PC-3 (cell line): ENCODE data around the gene C11orf68. TPM values are rescaled to one million over a fixed set of nuclear protein-coding genes. Genes with fewer than 3 reads are reported as not detected.

Source experiments
- ATAC-seq: fragments of 200-7000 bp; cut with Tn5 transposase; 2 replicates; pipeline ENCODE4 v1.9.1; 2020; ENCODE audit warnings: mild to moderate bottlenecking, moderate library complexity
- BruUV-seq: library from RNA; stranded (reverse); fragments of 400-500 nt; replicated peaks from 2 replicates; lab custom pipeline; 2021; lab: Mats Ljungman, UMichigan
- CTCF ChIA-PET: fragments of 300-600 bp; sonication (Branson Sonifier 250); formaldehyde crosslinking; loops from one replicate; lab custom pipeline; 2022; ENCODE audit warnings: antibody characterized with exemption; lab: Charles Lee
- POLR2A ChIA-PET: fragments of 300-600 bp; sonication (Branson Sonifier 250); formaldehyde crosslinking; loops from one replicate; lab custom pipeline; 2022; ENCODE audit warnings: antibody characterized with exemption; ENCODE audit not compliant: unreplicated experiment; lab: Charles Lee
- DNase-seq: peaks from one replicate; pipeline ENCODE4 v3.0.0-alpha.2; 2015
- H2AFZ ChIP-seq: fragments of 300-600 bp; sonication (generic); 2 replicates; pipeline ENCODE4 v1.6.0; 2016; ENCODE audit warnings: antibody characterized with exemption, low read length
- H3F3A ChIP-seq: fragments of 300-600 bp; sonication (generic); one replicate; pipeline ENCODE4 v1.6.0; 2017; ENCODE audit warnings: antibody characterized with exemption, low read length, control low read depth, mild to moderate bottlenecking; ENCODE audit not compliant: unreplicated experiment
- H3K27ac ChIP-seq: fragments of 300-600 bp; sonication (generic); 2 replicates; pipeline ENCODE4 v1.5.1; 2016; ENCODE audit warnings: mild to moderate bottlenecking, low read length
- H3K27me3 ChIP-seq: fragments of 300-600 bp; sonication (generic); 2 replicates; pipeline ENCODE4 v1.6.1; 2016; ENCODE audit warnings: low read length, mixed read lengths
- H3K36me3 ChIP-seq: fragments of 300-600 bp; sonication (generic); 2 replicates; pipeline ENCODE4 v1.6.1; 2016; ENCODE audit warnings: low read depth, mixed run types, low read length, mixed read lengths
- H3K4me1 ChIP-seq: fragments of 300-600 bp; sonication (generic); 2 replicates; pipeline ENCODE4 v1.5.1; 2016; ENCODE audit warnings: low read length; ENCODE audit not compliant: insufficient read depth
- H3K4me2 ChIP-seq: fragments of 300-600 bp; sonication (generic); 2 replicates; pipeline ENCODE4 v1.6.0; 2016; ENCODE audit warnings: low read length
- H3K4me3 ChIP-seq: fragments of 300-600 bp; sonication (generic); 2 replicates; pipeline ENCODE4 v1.5.1; 2016; ENCODE audit warnings: mild to moderate bottlenecking, low read length, mixed read lengths
- H3K79me2 ChIP-seq: fragments of 300-600 bp; sonication (generic); 2 replicates; pipeline ENCODE4 v1.6.1; 2017; ENCODE audit warnings: low read length, mixed read lengths
- H3K9ac ChIP-seq: fragments of 300-600 bp; sonication (generic); 2 replicates; pipeline ENCODE4 v1.6.0; 2016; ENCODE audit warnings: mild to moderate bottlenecking, low read length
- H3K9me2 ChIP-seq: fragments of 300-600 bp; sonication (generic); replicated peaks from 2 replicates; pipeline ENCODE4 v1.6.1; 2016; ENCODE audit warnings: mixed run types, low read length, mixed read lengths
- H3K9me3 ChIP-seq: fragments of 300-600 bp; sonication (generic); 2 replicates; pipeline ENCODE4 v1.6.1; 2016; ENCODE audit warnings: low read length, mixed read lengths
- H4K20me1 ChIP-seq: fragments of 300-600 bp; sonication (generic); 2 replicates; pipeline ENCODE4 v1.6.1; 2016; ENCODE audit warnings: low read length, mixed read lengths
- EZH2 ChIP-seq: fragments of 300-600 bp; sonication (generic); IDR thresholded peaks from one replicate; pipeline ENCODE4 v1.6.1; 2017; ENCODE audit warnings: antibody characterized with exemption, mild to moderate bottlenecking, low read length; ENCODE audit not compliant: unreplicated experiment
- EZH2phosphoT487 ChIP-seq: fragments of 300-600 bp; sonication (generic); IDR thresholded peaks from 2 replicates; pipeline ENCODE4 v1.6.1; 2018; ENCODE audit warnings: mild to moderate bottlenecking, antibody characterized with exemption, low read length, borderline replicate concordance
- intact Hi-C: fragments of 100-400 bp; cut with micrococcal nuclease; formaldehyde crosslinking; loops from 2 replicates; pipeline ENCODE4 v1.9.0; 2023
- total RNA-seq: library from RNA; depleted of rRNA; stranded (reverse); fragments of >200 nt; gene quantifications from 2 replicates; pipeline ENCODE4 v1.2.3, GENCODE V29; 2014
- TF ChIP-seq, protein P1 (sequence below): fragments of 300-600 bp; sonication (generic); conservative IDR thresholded peaks from 2 replicates; pipeline ENCODE4 v1.5.1; 2017; ENCODE audit warnings: antibody characterized with exemption, low read depth, mild to moderate bottlenecking, low read length

Gene C11orf68
- total RNA-seq, 1 experiment from 2014 or later, result 61.3 TPM

DNA sequence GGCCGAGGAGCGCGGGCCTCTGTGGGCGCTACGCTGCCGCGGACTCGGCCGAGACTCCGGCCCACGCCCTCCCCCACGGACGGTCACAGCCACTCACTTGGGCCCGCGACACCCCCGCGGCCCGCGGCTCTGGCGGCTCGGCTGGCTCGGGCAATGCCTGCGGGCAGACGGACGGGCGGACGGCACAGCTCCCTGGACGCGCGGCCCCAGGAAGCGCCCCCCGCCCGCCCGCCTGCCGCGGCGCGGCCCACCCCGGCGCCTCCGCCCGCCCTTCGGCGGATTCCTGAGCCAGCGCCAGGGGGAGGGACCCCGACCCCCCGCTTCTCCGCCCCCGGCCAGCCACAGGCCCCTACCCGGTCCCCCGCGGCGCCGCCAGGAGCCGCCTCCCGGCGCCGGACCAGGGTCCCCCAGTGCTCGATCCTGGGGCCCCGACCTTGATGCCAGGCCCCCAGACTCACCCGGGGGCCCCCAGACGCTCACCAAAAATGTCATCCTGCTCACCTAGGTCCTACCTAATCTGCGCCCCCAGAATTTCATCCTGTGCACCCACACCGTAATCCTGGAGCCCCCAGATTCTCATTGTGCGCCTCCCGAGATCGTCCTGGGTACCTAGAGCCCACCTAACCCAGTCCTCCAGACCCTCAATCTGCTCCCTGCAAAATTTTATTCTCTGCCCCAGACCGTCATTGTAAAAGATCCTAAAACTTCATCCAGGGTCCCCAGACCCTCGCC lies 46.1 kb downstream of the C11orf68 start, which contains the start of gene EFEMP2:
EFEMP2 (minus strand) TSS at position 215 of the 732 bp plus-strand sequence. CDS start 446 bp downstream, outside the sequence.
- H3K36me3 ChIP-seq, result no peaks in the 10 kb centered on the region
- DNase-seq (no peak), ATAC-seq (0 out of 2 replicates have a peak, but pooled peaks have one; percentile 2)
- no peaks in the 10 kb centered on the region for H3K79me2 ChIP-seq
- H3K27me3 ChIP-seq, result no peaks in the 10 kb centered on the region
- intact Hi-C loops, result no loop called here
- BruUV-seq, result no TSS peak
- no peaks in the 10 kb centered on the region for H3K9me3 ChIP-seq
- H3K4me1 ChIP-seq, result peaks cover 6% of the 10 kb centered on the region
- H3K9me2 ChIP-seq, result no peaks in the 10 kb centered on the region
- no peaks in the 10 kb centered on the region for H4K20me1 ChIP-seq
- peak within 1 kb of the TSS; percentile 99 for H3K4me2 ChIP-seq
- CTCF ChIA-PET, result interaction anchor here (1.0 kb wide), 1 partner anchor 13 kb away, joined by 3 read pairs; the partner anchor contains the start of gene MUS81
- H3K27ac ChIP-seq, result no peak within 1 kb of the TSS
- H2AFZ ChIP-seq, result peak within 1 kb of the TSS; percentile 87
- TF ChIP-seq EZH2phosphoT487, result no peak
- TF ChIP-seq, protein P1, sequence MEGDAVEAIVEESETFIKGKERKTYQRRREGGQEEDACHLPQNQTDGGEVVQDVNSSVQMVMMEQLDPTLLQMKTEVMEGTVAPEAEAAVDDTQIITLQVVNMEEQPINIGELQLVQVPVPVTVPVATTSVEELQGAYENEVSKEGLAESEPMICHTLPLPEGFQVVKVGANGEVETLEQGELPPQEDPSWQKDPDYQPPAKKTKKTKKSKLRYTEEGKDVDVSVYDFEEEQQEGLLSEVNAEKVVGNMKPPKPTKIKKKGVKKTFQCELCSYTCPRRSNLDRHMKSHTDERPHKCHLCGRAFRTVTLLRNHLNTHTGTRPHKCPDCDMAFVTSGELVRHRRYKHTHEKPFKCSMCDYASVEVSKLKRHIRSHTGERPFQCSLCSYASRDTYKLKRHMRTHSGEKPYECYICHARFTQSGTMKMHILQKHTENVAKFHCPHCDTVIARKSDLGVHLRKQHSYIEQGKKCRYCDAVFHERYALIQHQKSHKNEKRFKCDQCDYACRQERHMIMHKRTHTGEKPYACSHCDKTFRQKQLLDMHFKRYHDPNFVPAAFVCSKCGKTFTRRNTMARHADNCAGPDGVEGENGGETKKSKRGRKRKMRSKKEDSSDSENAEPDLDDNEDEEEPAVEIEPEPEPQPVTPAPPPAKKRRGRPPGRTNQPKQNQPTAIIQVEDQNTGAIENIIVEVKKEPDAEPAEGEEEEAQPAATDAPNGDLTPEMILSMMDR, result no peak
- TF ChIP-seq EZH2, result no peak
- POLR2A ChIA-PET, result interaction anchor here (0.7 kb wide), 1 partner anchor 12 kb away, joined by 3 read pairs; no protein-coding TSS in a partner anchor
- no peaks in the 10 kb centered on the region for H3F3A ChIP-seq
- H3K9ac ChIP-seq, result peak within 1 kb of the TSS; percentile 55
- H3K4me3 ChIP-seq, result peak within 1 kb of the TSS; percentile 78

DNA sequence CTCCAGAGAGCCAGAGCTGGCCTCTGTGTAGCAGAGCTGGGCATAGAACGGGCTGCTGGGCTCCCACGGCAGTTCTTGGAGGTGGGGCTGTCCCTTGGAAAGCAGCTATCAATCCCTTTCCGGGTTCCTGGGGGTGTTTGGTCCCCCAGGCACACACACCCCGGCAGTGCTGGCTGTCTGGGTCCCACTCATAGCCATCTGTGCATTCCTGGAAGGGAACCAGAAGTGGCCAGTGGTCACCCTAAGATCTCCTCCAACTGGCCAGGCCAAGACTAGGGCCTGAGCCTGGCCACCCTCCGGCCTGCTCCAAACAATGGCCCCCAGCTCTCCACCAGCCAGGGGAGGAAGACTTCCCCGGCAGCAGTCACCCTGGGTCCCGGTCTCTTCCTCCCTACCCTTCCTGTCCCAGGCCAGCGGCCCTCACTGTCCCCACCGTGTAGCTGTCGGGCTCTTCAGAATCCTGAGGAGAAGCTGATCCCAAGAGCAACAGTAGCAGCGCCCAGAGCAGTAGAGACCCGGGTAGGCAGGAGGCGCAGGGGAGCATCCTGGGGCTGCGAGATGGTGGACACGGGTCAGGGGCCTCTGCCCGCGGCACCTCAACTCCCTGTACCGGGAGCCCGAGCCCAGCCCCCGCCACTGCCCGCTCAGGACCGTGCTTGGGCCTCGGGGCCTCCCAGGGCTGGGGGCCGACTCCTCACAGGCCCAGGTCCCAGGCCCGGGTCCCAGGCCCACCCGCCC lies 46.9 kb downstream of the C11orf68 start:
- no peaks in the 10 kb centered on the region for H3F3A ChIP-seq
- TF ChIP-seq EZH2phosphoT487 (no peak), EZH2 (no peak)
- TF ChIP-seq, protein P1, result no peak
- DNase-seq (no peak), ATAC-seq (no peak)
- H4K20me1 ChIP-seq, result no peaks in the 10 kb centered on the region
- H3K9ac ChIP-seq, result no peak overlapping the region
- H2AFZ ChIP-seq, result no peak overlapping the region
- POLR2A ChIA-PET, result interaction anchor here (0.8 kb wide), 1 partner anchor 13 kb away, joined by 5 read pairs; no protein-coding TSS in a partner anchor
- CTCF ChIA-PET, result interaction anchor here (1.0 kb wide), 1 partner anchor 12 kb away, joined by 3 read pairs; the partner anchor contains the start of gene MUS81
- H3K4me3 ChIP-seq, result no peak overlapping the region
- H3K9me3 ChIP-seq, result no peaks in the 10 kb centered on the region
- no peak overlapping the region for H3K4me2 ChIP-seq
- H3K27ac ChIP-seq, result no peak overlapping the region
- BruUV-seq, result no TSS peak
- H3K4me1 ChIP-seq, result peaks cover 6% of the 10 kb centered on the region
- H3K79me2 ChIP-seq, result no peaks in the 10 kb centered on the region
- intact Hi-C loops, result no loop called here
- H3K9me2 ChIP-seq, result no peaks in the 10 kb centered on the region
- H3K27me3 ChIP-seq, result no peaks in the 10 kb centered on the region
- H3K36me3 ChIP-seq, result peaks cover under 1% of the 10 kb centered on the region; the same call in 1 of the 2 replicates
